ENCODE results near the gene STXBP4. TPM values are rescaled to one million over a fixed set of nuclear protein-coding genes. Genes with fewer than 3 reads are reported as not detected.

STXBP4 gene
- total RNA-seq, 1 experiment from 2014 or later, result 19.5 TPM

Other genes starting within 250 kb of the STXBP4 start
- gene TOM1L1, start 67.9 kb upstream of the STXBP4 start, total RNA-seq (2014; rRNA removed; shearing (Covaris generic)), result 32.7 and 40.3 TPM in 2 replicates
- gene COX11, start 111 bp upstream of the STXBP4 start, total RNA-seq (2014; rRNA removed; shearing (Covaris generic)), result 40.2 and 49.2 TPM in 2 replicates